ENCODE results near the gene ATF4. TPM values are rescaled to one million over a fixed set of nuclear protein-coding genes. Genes with fewer than 3 reads are reported as not detected.

ATF4 gene
- total RNA-seq, 1 donor from 2014 or later = 315 TPM

- Mint-ChIP-seq H3K27ac (no peak overlapping the region), H3K4me3 (no peak overlapping the region), H3K4me1 (ENCODE audit: unreplicated experiment) (peaks cover 10% of the 10 kb centered on the region), H3K27me3 (no peaks in the 10 kb centered on the region), H3K36me3 (peaks cover 15% of the 10 kb centered on the region), H3K9me3 (no peaks in the 10 kb centered on the region)
- no peak for DNase-seq (ENCODE audit: extremely low spot score, unreplicated experiment)
- TF ChIP-seq CTCF (conservative IDR thresholded peaks at IDR 0.05) = no peak
These were observed 6.6 kb upstream of the ATF4 start for GRCh38 chr22:39513791-39514190.

GRCh38 chr22:39514373-39514973 is 5.9 kb upstream of the ATF4 start:
- Mint-ChIP-seq H3K9me3 (no peaks in the 10 kb centered on the region), H3K36me3 (peaks cover 15% of the 10 kb centered on the region), H3K4me1 (ENCODE audit: unreplicated experiment) (peaks cover 14% of the 10 kb centered on the region), H3K4me3 (no peak overlapping the region), H3K27me3 (no peaks in the 10 kb centered on the region), H3K27ac (peak overlapping the region; percentile 15)
- no peak for DNase-seq (ENCODE audit: extremely low spot score, unreplicated experiment)
- peak; percentile 82 for TF ChIP-seq CTCF (conservative IDR thresholded peaks at IDR 0.05)

- no peaks in the 10 kb centered on the region for H3K9me3 Mint-ChIP-seq
- peaks cover 18% of the 10 kb centered on the region for H3K4me1 Mint-ChIP-seq (ENCODE audit: unreplicated experiment)
- no peak for TF ChIP-seq CTCF (conservative IDR thresholded peaks at IDR 0.05)
These were observed 4.9 kb upstream of the ATF4 start for GRCh38 chr22:39515266-39516050.

GRCh38 chr22:39517470-39517869 is 2.9 kb upstream of the ATF4 start:
- Mint-ChIP-seq H3K27ac (no peak overlapping the region), H3K4me3 (peak overlapping the region; percentile 54), H3K36me3 (peaks cover 34% of the 10 kb centered on the region), H3K4me1 (ENCODE audit: unreplicated experiment) (peaks cover 28% of the 10 kb centered on the region), H3K27me3 (peaks cover 4% of the 10 kb centered on the region), H3K9me3 (no peaks in the 10 kb centered on the region)
- DNase-seq (ENCODE audit: extremely low spot score, unreplicated experiment) = no peak
- TF ChIP-seq CTCF (conservative IDR thresholded peaks at IDR 0.05) = no peak

More at GRCh38 chr22:39515266-39516050, 4.9 kb upstream of the ATF4 start:
- Mint-ChIP-seq H3K27ac (no peak overlapping the region), H3K36me3 (peaks cover 21% of the 10 kb centered on the region), H3K4me3 (no peak overlapping the region), H3K27me3 (peaks cover 4% of the 10 kb centered on the region)
- DNase-seq (ENCODE audit: extremely low spot score, unreplicated experiment) = no peak

GRCh38 chr22:39518144-39518786 is 2.1 kb upstream of the ATF4 start:
- H3K9me3 Mint-ChIP-seq = no peaks in the 10 kb centered on the region
- peaks cover 4% of the 10 kb centered on the region for H3K27me3 Mint-ChIP-seq
- no peak for DNase-seq (ENCODE audit: extremely low spot score, unreplicated experiment)
- TF ChIP-seq CTCF (conservative IDR thresholded peaks at IDR 0.05) = no peak
- H3K4me1 Mint-ChIP-seq (ENCODE audit: unreplicated experiment) = peaks cover 36% of the 10 kb centered on the region
- peaks cover 40% of the 10 kb centered on the region for H3K36me3 Mint-ChIP-seq
- H3K4me3 Mint-ChIP-seq = peak overlapping the region; percentile 100
- H3K27ac Mint-ChIP-seq = peak overlapping the region; percentile 100
